IPS DF 6.9 (cell line): ENCODE measurements around the gene SLC24A3.

Experiments
- DNase-seq: peaks from one replicate; pipeline ENCODE4 v3.0.0-alpha.2; 2013; ENCODE audit warnings: low read depth, low spot score
- H3K27ac ChIP-seq: one replicate; pipeline ENCODE4 v1.5.1; 2013; ENCODE audit warnings: low read length, control low read depth
- H3K27me3 ChIP-seq: 2 replicates; pipeline ENCODE4 v1.6.1; 2013; ENCODE audit warnings: mild to moderate bottlenecking, low read length; ENCODE audit not compliant: control insufficient read depth, insufficient read depth
- H3K36me3 ChIP-seq: 2 replicates; pipeline ENCODE4 v1.6.1; 2013; ENCODE audit warnings: low read length; ENCODE audit not compliant: control insufficient read depth, insufficient read depth
- H3K4me1 ChIP-seq: 2 replicates; pipeline ENCODE4 v1.6.1; 2013; ENCODE audit warnings: low read length; ENCODE audit not compliant: control insufficient read depth, insufficient read depth
- H3K4me3 ChIP-seq: 2 replicates; pipeline ENCODE4 v1.5.1; 2013; ENCODE audit warnings: mild to moderate bottlenecking, low read length
- H3K9me3 ChIP-seq: 2 replicates; pipeline ENCODE4 v1.6.1; 2013; ENCODE audit warnings: low read length, inconsistent platforms; ENCODE audit not compliant: control insufficient read depth, insufficient read depth
- WGBS: extraction: QIAGEN DNeasy Blood & Tissue Kit; methylation state at CpG from one replicate; pipeline ENCODE4 v1.1.7; 2013; ENCODE audit warnings: mixed read lengths, missing lambda C conversion rate; ENCODE audit not compliant: insufficient read length, insufficient coverage; 5-methylcytosine and 5-hydroxymethylcytosine counted together

SLC24A3 gene

GRCh38 chr20:19697415-19697814, 485.0 kb downstream of the SLC24A3 start:
- no peak overlapping the region for H3K4me3 ChIP-seq
- H3K9me3 ChIP-seq, result no peaks in the 10 kb centered on the region
- no peaks in the 10 kb centered on the region for H3K4me1 ChIP-seq
- no peak for DNase-seq
- no CpG with 5 or more reads among the region's 2 CpGs for WGBS
- no peaks in the 10 kb centered on the region for H3K36me3 ChIP-seq
- no peak overlapping the region for H3K27ac ChIP-seq
- no peaks in the 10 kb centered on the region for H3K27me3 ChIP-seq

GRCh38 chr20:19699180-19699971, 486.9 kb downstream of the SLC24A3 start:
- no peak for DNase-seq
- Histone ChIP-seq H3K4me3 (no peak overlapping the region), H3K27ac (no peak overlapping the region), H3K4me1 (no peaks in the 10 kb centered on the region), H3K9me3 (no peaks in the 10 kb centered on the region; the same call in 1 of the 2 replicates), H3K36me3 (no peaks in the 10 kb centered on the region), H3K27me3 (no peaks in the 10 kb centered on the region)
- no CpG with 5 or more reads among the region's 4 CpGs for WGBS

- Histone ChIP-seq H3K27ac (no peak overlapping the region), H3K4me3 (no peak overlapping the region), H3K4me1 (no peaks in the 10 kb centered on the region), H3K9me3 (no peaks in the 10 kb centered on the region; the same call in 1 of the 2 replicates), H3K36me3 (no peaks in the 10 kb centered on the region), H3K27me3 (no peaks in the 10 kb centered on the region)
- no peak for DNase-seq
- no CpG with 5 or more reads among the region's 3 CpGs for WGBS
Observed at GRCh38 chr20:19701429-19701828, 489.0 kb downstream of the SLC24A3 start.

- WGBS, result no CpG with 5 or more reads among the region's 4 CpGs
- Histone ChIP-seq H3K27ac (no peak overlapping the region), H3K4me3 (no peak overlapping the region), H3K27me3 (no peaks in the 10 kb centered on the region), H3K36me3 (no peaks in the 10 kb centered on the region), H3K4me1 (no peaks in the 10 kb centered on the region), H3K9me3 (no peaks in the 10 kb centered on the region; the same call in 1 of the 2 replicates)
- DNase-seq, result no peak
Observed at GRCh38 chr20:19706463-19706862, 494.0 kb downstream of the SLC24A3 start.

- Histone ChIP-seq H3K36me3 (no peaks in the 10 kb centered on the region), H3K27ac (no peak overlapping the region), H3K4me1 (no peaks in the 10 kb centered on the region), H3K27me3 (no peaks in the 10 kb centered on the region), H3K4me3 (no peak overlapping the region), H3K9me3 (no peaks in the 10 kb centered on the region)
- DNase-seq, result no peak
- no CpG with 5 or more reads among the region's 1 CpG for WGBS
Observed at GRCh38 chr20:19709635-19710335, 497.3 kb downstream of the SLC24A3 start.

GRCh38 chr20:19710336-19711120, 498.1 kb downstream of the SLC24A3 start:
- no peaks in the 10 kb centered on the region for H3K4me1 ChIP-seq
- WGBS, result no CpG with 5 or more reads among the region's 5 CpGs
- H3K36me3 ChIP-seq, result no peaks in the 10 kb centered on the region
- no peak for DNase-seq
- no peak overlapping the region for H3K27ac ChIP-seq
- no peak overlapping the region for H3K4me3 ChIP-seq
- H3K27me3 ChIP-seq, result no peaks in the 10 kb centered on the region
- H3K9me3 ChIP-seq, result no peaks in the 10 kb centered on the region

- no peaks in the 10 kb centered on the region for H3K27me3 ChIP-seq
- WGBS, result no CpG with 5 or more reads among the region's 11 CpGs
- no peak for DNase-seq
- no peak overlapping the region for H3K4me3 ChIP-seq
- H3K36me3 ChIP-seq, result no peaks in the 10 kb centered on the region
- H3K27ac ChIP-seq, result no peak overlapping the region
- no peaks in the 10 kb centered on the region for H3K9me3 ChIP-seq
- no peaks in the 10 kb centered on the region for H3K4me1 ChIP-seq
Observed at GRCh38 chr20:19711126-19711525, 498.7 kb downstream of the SLC24A3 start.

- H3K4me1 ChIP-seq, result no peaks in the 10 kb centered on the region
- H3K9me3 ChIP-seq, result peaks cover 2% of the 10 kb centered on the region; the same call in 1 of the 2 replicates
- no peak overlapping the region for H3K4me3 ChIP-seq
- no CpG with 5 or more reads among the region's 4 CpGs for WGBS
- no peak for DNase-seq
- H3K27ac ChIP-seq, result no peak overlapping the region
- no peaks in the 10 kb centered on the region for H3K36me3 ChIP-seq
- no peaks in the 10 kb centered on the region for H3K27me3 ChIP-seq
Observed at GRCh38 chr20:19712721-19713260, 500.3 kb downstream of the SLC24A3 start.

- Histone ChIP-seq H3K27me3 (no peaks in the 10 kb centered on the region), H3K36me3 (no peaks in the 10 kb centered on the region), H3K27ac (no peak overlapping the region), H3K4me1 (no peaks in the 10 kb centered on the region), H3K4me3 (no peak overlapping the region), H3K9me3 (peaks cover 2% of the 10 kb centered on the region; the same call in 1 of the 2 replicates)
- no peak for DNase-seq
- WGBS, result no CpG with 5 or more reads among the region's 2 CpGs
Observed at GRCh38 chr20:19713822-19714578, 501.6 kb downstream of the SLC24A3 start.

- no CpG with 5 or more reads among the region's 1 CpG for WGBS
- Histone ChIP-seq H3K4me1 (no peaks in the 10 kb centered on the region), H3K27ac (no peak overlapping the region), H3K27me3 (no peaks in the 10 kb centered on the region), H3K36me3 (no peaks in the 10 kb centered on the region), H3K9me3 (peaks cover 2% of the 10 kb centered on the region; the same call in 1 of the 2 replicates), H3K4me3 (no peak overlapping the region)
- no peak for DNase-seq
Observed at GRCh38 chr20:19714579-19714840, 502.1 kb downstream of the SLC24A3 start.
